Endodermal cell (in vitro differentiated cells): ENCODE data around the gene ACAD8. TPM values are rescaled to one million over a fixed set of nuclear protein-coding genes. Genes with fewer than 3 reads are reported as not detected.
A peak's percentile ranks its signal among the peaks of the same experiment; 100 is the strongest.

Experiments used
- DNase-seq: peaks from one replicate; pipeline ENCODE4 v3.0.0-alpha.2; 2017
- H3K27ac ChIP-seq: 2 replicates; pipeline ENCODE4 v1.5.1; 2013; ENCODE audit warnings: mild to moderate bottlenecking, low read depth, low read length, moderate library complexity
- H3K27me3 ChIP-seq: 2 replicates; pipeline ENCODE4 v1.6.1; 2013; ENCODE audit warnings: mild to moderate bottlenecking, low read length, moderate library complexity; ENCODE audit not compliant: insufficient read depth, control insufficient read depth, poor library complexity, severe bottlenecking
- H3K36me3 ChIP-seq: 2 replicates; pipeline ENCODE4 v1.7.0; 2013; ENCODE audit warnings: mild to moderate bottlenecking, low read length, moderate library complexity; ENCODE audit not compliant: control insufficient read depth, insufficient read depth
- H3K4me1 ChIP-seq: one replicate; pipeline ENCODE4 v1.7.0; 2013; ENCODE audit warnings: low read length; ENCODE audit not compliant: control insufficient read depth, insufficient read depth
- H3K4me3 ChIP-seq: 2 replicates; pipeline ENCODE4 v1.5.1; 2013; ENCODE audit warnings: mild to moderate bottlenecking, low read length, moderate library complexity
- H3K9ac ChIP-seq: 2 replicates; pipeline ENCODE4 v1.6.1; 2013; ENCODE audit warnings: mild to moderate bottlenecking, low read length, moderate library complexity; ENCODE audit not compliant: poor library complexity, severe bottlenecking; ENCODE audit errors: extremely low read depth
- H3K9me3 ChIP-seq: 2 replicates; pipeline ENCODE4 v1.6.1; 2013; ENCODE audit warnings: mild to moderate bottlenecking, low read length, moderate library complexity; ENCODE audit not compliant: control insufficient read depth
- H3K27ac Mint-ChIP-seq: 2 replicates; pipeline ENCODE4 v1.8.0; 2020; ENCODE audit warnings: mixed read lengths
- H3K27me3 Mint-ChIP-seq: 2 replicates; pipeline ENCODE4 v1.8.0; 2021; ENCODE audit warnings: mild to moderate bottlenecking, mixed read lengths; ENCODE audit not compliant: insufficient read depth
- H3K36me3 Mint-ChIP-seq: 2 replicates; pipeline ENCODE4 v1.8.0; 2020; ENCODE audit warnings: low read depth, mixed read lengths
- H3K4me1 Mint-ChIP-seq: 2 replicates; pipeline ENCODE4 v1.8.0; 2020; ENCODE audit warnings: mixed read lengths
- H3K4me3 Mint-ChIP-seq: 2 replicates; pipeline ENCODE4 v1.8.0; 2020; ENCODE audit warnings: mild to moderate bottlenecking, moderate library complexity, mixed read lengths
- H3K9me3 Mint-ChIP-seq: 2 replicates; pipeline ENCODE4 v1.8.0; 2020; ENCODE audit warnings: mild to moderate bottlenecking, mixed read lengths
- WGBS, 2 experiments: methylation state at CpG; one replicate each; pipeline versions ENCODE4 v1.1.5 to v1.1.7; 2013; ENCODE audit warnings: missing lambda C conversion rate in 2 of 2, mixed read lengths in 1 of 2; ENCODE audit not compliant: insufficient coverage in 1 of 2, insufficient read length in 1 of 2; 5-methylcytosine and 5-hydroxymethylcytosine counted together
- total RNA-seq, 2 donors: library from RNA; stranded (reverse); fragmentation: NEBNext Ultra II Directional in 1 of 2; extraction: Animal tissue kit (Norgen Biotek cat#: 25700) in 1 of 2; gene quantifications; 2 replicates in 1 of 2; 3 replicates in 1 of 2; pipeline ENCODE4 v1.2.1, GENCODE V29; 2021
- TF ChIP-seq, protein P1 (sequence below): fragments of 200-600 bp; sonication (generic); conservative IDR thresholded peaks from 2 replicates; pipeline ENCODE4 v1.5.0; 2021; ENCODE audit warnings: antibody characterized with exemption, mild to moderate bottlenecking

The ACAD8 gene
- total RNA-seq, 2 donors from 2014 or later = 35.3 to 37.2 TPM

DNA sequence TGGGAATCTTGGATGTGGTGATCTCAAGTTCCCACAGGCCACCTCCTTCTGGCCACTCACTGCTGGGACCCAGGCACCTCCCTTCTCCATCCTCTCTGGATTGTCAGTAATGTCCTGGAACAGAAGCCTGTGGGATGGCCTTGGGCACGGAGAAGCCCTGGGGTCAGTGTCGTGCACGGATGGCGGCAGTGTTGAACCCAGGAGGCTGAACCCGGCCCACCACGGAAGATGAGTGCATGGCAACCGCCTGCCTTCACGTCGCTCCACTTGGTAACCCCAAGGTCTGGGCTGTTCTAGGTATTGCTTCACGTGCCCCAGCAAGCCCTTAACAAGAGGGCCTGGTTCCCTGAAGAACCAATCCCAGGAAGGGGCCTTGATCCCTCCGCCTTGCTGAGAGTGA, 7.3 kb upstream of the ACAD8 start:
- TF ChIP-seq, protein P1, sequence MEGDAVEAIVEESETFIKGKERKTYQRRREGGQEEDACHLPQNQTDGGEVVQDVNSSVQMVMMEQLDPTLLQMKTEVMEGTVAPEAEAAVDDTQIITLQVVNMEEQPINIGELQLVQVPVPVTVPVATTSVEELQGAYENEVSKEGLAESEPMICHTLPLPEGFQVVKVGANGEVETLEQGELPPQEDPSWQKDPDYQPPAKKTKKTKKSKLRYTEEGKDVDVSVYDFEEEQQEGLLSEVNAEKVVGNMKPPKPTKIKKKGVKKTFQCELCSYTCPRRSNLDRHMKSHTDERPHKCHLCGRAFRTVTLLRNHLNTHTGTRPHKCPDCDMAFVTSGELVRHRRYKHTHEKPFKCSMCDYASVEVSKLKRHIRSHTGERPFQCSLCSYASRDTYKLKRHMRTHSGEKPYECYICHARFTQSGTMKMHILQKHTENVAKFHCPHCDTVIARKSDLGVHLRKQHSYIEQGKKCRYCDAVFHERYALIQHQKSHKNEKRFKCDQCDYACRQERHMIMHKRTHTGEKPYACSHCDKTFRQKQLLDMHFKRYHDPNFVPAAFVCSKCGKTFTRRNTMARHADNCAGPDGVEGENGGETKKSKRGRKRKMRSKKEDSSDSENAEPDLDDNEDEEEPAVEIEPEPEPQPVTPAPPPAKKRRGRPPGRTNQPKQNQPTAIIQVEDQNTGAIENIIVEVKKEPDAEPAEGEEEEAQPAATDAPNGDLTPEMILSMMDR = no peak
- DNase-seq = no peak
- H3K4me1 ChIP-seq = peaks cover 5% of the 10 kb centered on the region
- Mint-ChIP-seq H3K27ac (no peak overlapping the region), H3K27me3 (no peaks in the 10 kb centered on the region), H3K4me1 (peaks cover 9% of the 10 kb centered on the region), H3K4me3 (no peak overlapping the region), H3K9me3 (no peaks in the 10 kb centered on the region), H3K36me3 (peaks cover 55% of the 10 kb centered on the region)
- no peak overlapping the region for H3K4me3 ChIP-seq
- no peak overlapping the region for H3K27ac ChIP-seq
- H3K9me3 ChIP-seq = no peaks in the 10 kb centered on the region
- WGBS, 2 experiments = 90 to 93% methylated on average over 11 of the region's 11 CpGs
- no peak overlapping the region for H3K9ac ChIP-seq
- H3K36me3 ChIP-seq = peaks cover 75% of the 10 kb centered on the region
- no peaks in the 10 kb centered on the region for H3K27me3 ChIP-seq

DNA sequence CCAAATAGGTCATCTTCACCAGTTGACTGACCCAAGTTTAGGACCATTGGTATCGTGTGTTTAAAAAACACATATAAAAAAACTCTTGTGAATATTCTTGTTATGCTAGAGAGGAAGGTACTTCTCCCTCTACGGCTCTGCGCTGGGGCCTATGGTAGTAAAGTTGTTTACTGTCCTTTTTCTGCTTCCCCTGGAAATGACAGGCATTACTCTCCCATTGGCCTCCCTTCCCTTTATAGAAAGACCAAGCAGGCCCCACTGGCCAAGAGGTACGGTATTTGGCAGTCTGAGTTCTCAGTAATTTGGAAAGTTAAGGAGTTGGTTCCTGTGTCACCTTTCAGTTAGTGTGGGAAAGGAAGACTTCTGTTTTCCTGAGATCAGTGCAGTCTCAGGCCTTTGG, 6.7 kb upstream of the ACAD8 start:
- peaks cover 72% of the 10 kb centered on the region for H3K36me3 ChIP-seq
- Mint-ChIP-seq H3K4me1 (peaks cover 11% of the 10 kb centered on the region), H3K27me3 (no peaks in the 10 kb centered on the region), H3K36me3 (peaks cover 55% of the 10 kb centered on the region), H3K27ac (peak overlapping the region; percentile 20), H3K9me3 (no peaks in the 10 kb centered on the region), H3K4me3 (no peak overlapping the region)
- H3K4me1 ChIP-seq = peaks cover 1% of the 10 kb centered on the region
- H3K9me3 ChIP-seq = no peaks in the 10 kb centered on the region
- no peak for DNase-seq
- no peak overlapping the region for H3K9ac ChIP-seq
- 97% methylated on average over 4 of the region's 4 CpGs; no CpG with 5 or more reads in 1 of the 2 experiments for WGBS, 2 experiments
- no peaks in the 10 kb centered on the region for H3K27me3 ChIP-seq
- no peak overlapping the region for H3K4me3 ChIP-seq
- TF ChIP-seq, protein P1 = no peak
- no peak overlapping the region for H3K27ac ChIP-seq

DNA sequence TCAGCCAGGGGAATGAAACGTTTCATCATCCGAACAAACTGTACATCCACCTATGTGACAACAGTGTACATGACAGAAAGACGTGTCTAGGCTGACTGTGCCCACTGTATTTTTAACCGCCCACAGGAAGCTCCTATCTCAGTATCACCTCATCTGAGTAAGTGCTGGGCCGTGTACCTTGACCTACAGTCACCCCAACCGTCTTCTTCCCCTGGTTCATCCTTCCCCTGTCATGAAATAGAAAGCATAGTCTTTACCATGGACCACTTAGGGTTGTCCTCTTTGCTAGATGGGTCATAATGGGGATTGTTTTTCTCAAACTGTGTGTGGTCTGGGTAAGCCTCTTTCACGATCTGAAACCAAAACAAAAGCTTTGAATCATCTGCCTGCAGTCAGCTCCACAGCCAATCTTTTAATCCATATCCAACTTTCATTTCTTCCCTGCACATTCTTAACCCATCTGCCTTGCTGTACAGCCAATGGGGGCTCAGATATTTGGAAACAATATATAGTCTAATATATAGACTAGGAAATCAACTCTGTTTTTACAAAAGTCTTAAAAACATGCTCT, 4.4 kb upstream of the ACAD8 start:
- no peak overlapping the region for H3K27ac Mint-ChIP-seq
- no peaks in the 10 kb centered on the region for H3K27me3 ChIP-seq
- no peak overlapping the region for H3K9ac ChIP-seq
- TF ChIP-seq, protein P1 = no peak
- H3K4me1 ChIP-seq = no peaks in the 10 kb centered on the region
- H3K27me3 Mint-ChIP-seq = no peaks in the 10 kb centered on the region
- no peak overlapping the region for H3K4me3 ChIP-seq
- H3K36me3 ChIP-seq = peaks cover 57% of the 10 kb centered on the region
- H3K4me3 Mint-ChIP-seq = no peak overlapping the region
- no peak overlapping the region for H3K27ac ChIP-seq
- H3K36me3 Mint-ChIP-seq = peaks cover 44% of the 10 kb centered on the region
- H3K4me1 Mint-ChIP-seq = peaks cover 12% of the 10 kb centered on the region
- 95 to 98% methylated on average over 6 to 7 of the region's 7 CpGs for WGBS, 2 experiments
- H3K9me3 Mint-ChIP-seq = no peaks in the 10 kb centered on the region
- no peak for DNase-seq
- H3K9me3 ChIP-seq = no peaks in the 10 kb centered on the region
